ENCODE data around the gene EP400.

GRCh38 chr12:131930510-131930909 is 19.2 kb upstream of the EP400 start:
- TF ChIP-seq DPF2 (IDR thresholded peaks at IDR 0.05) (no peak), CEBPB (tag; IDR thresholded peaks at IDR 0.05) (no peak), CTCF (IDR thresholded peaks at IDR 0.05 in 2 of 3, conservative IDR thresholded peaks at IDR 0.05 in 1 of 3; ENCODE audit: insufficient read depth in 2 of 3, low read depth in 1 of 3, low read length in 3 of 3) (no peak), HMG20B (CRISPR knock-in tag; IDR thresholded peaks at IDR 0.05) (no peak), ZBTB8A (IDR thresholded peaks at IDR 0.05; ENCODE audit: partially characterized antibody) (no peak), FIP1L1 (IDR thresholded peaks at IDR 0.05; ENCODE audit: low read depth, low read length, poor library complexity, severe bottlenecking) (no peak), ZNF398 (CRISPR knock-in tag; IDR thresholded peaks at IDR 0.05) (no peak)
